Neural cell (in vitro differentiated cells): ENCODE data around the gene PRKACB.

Source experiments
- CTCF ChIP-seq: fragments of 450-650 bp; IDR thresholded peaks from 2 replicates; pipeline ENCODE4 v1.5.1; 2014; ENCODE audit warnings: antibody characterized with exemption, mild to moderate bottlenecking, moderate library complexity; ENCODE audit not compliant: poor library complexity, severe bottlenecking
- EP300 ChIP-seq: fragments of 450-650 bp; conservative IDR thresholded peaks from 2 replicates; pipeline ENCODE4 v1.6.1; 2014; ENCODE audit warnings: antibody characterized with exemption, mild to moderate bottlenecking, moderate library complexity; ENCODE audit not compliant: poor library complexity, severe bottlenecking
- EZH2 ChIP-seq: fragments of 200-600, 300-800 bp; shearing (Covaris generic), sonication (generic); IDR thresholded peaks from 2 replicates; pipeline ENCODE4 v1.6.1; 2014; ENCODE audit warnings: antibody characterized with exemption, low read length, borderline replicate concordance, mild to moderate bottlenecking; ENCODE audit not compliant: insufficient read depth, poor library complexity, severe bottlenecking
- POLR2AphosphoS5 ChIP-seq: IDR thresholded peaks from 2 replicates; pipeline ENCODE4 v1.6.1; 2012
- REST ChIP-seq: IDR thresholded peaks from 2 replicates; pipeline ENCODE4 v1.6.1; 2012; ENCODE audit warnings: borderline replicate concordance

- no peak for TF ChIP-seq CTCF
- TF ChIP-seq REST = no peak
- TF ChIP-seq POLR2AphosphoS5 = no peak
- TF ChIP-seq EZH2 = no peak
- TF ChIP-seq EP300 = no peak
Observed at GRCh38 chr1:84108900-84109578, 35.0 kb upstream of the PRKACB start.
